HepG2 (cell line): Measurements from ENCODE around the gene SEPHS2. TPM values are rescaled to one million over a fixed set of nuclear protein-coding genes. Genes with fewer than 3 reads are reported as not detected.

Experiments
- ADNP ChIP-seq: sonication (generic); formaldehyde crosslinking; IDR thresholded peaks from 2 replicates; pipeline ENCODE4 v1.4.0; 2020; ENCODE audit warnings: missing genetic modification reagents
- FOXK2 ChIP-seq: fragments of 450-650 bp; IDR thresholded peaks from 2 replicates; pipeline ENCODE4 v1.6.1; 2016
- HDAC6 ChIP-seq: fragments of 200-600 bp; sonication (generic); IDR thresholded peaks from 2 replicates; pipeline ENCODE4 v1.7.0; 2017; ENCODE audit warnings: mild to moderate bottlenecking, antibody characterized with exemption, low read length, low read depth
- KAT2B ChIP-seq: fragments of 150-350 bp; IDR thresholded peaks from 2 replicates; pipeline ENCODE4 v1.6.1; 2014; ENCODE audit warnings: low read depth, low read length, borderline replicate concordance
- KLF13 ChIP-seq: sonication (generic); formaldehyde crosslinking; IDR thresholded peaks from 2 replicates; pipeline ENCODE4 v1.4.0; 2020; ENCODE audit warnings: mild to moderate bottlenecking, missing genetic modification reagents
- KMT2B ChIP-seq: IDR thresholded peaks from 2 replicates; pipeline ENCODE4 v1.6.1; 2016; ENCODE audit warnings: missing genetic modification reagents, missing compliant biosample characterization
- MLXIP ChIP-seq: sonication (generic); formaldehyde crosslinking; IDR thresholded peaks from 2 replicates; pipeline ENCODE4 v1.9.0; 2021; ENCODE audit warnings: missing genetic modification reagents, borderline replicate concordance
- MTA1 ChIP-seq: sonication (generic); formaldehyde crosslinking; IDR thresholded peaks from 2 replicates; pipeline ENCODE4 v1.4.0; 2020; ENCODE audit warnings: missing genetic modification reagents, mild to moderate bottlenecking, borderline replicate concordance
- NFATC3 ChIP-seq: sonication (generic); formaldehyde crosslinking; IDR thresholded peaks from 2 replicates; pipeline ENCODE4 v1.5.1; 2020; ENCODE audit warnings: mild to moderate bottlenecking, missing genetic modification reagents
- ONECUT2 ChIP-seq: sonication (generic); formaldehyde crosslinking; IDR thresholded peaks from 2 replicates; pipeline ENCODE4 v1.4.0; 2020; ENCODE audit warnings: missing genetic modification reagents
- PCBP2 ChIP-seq: fragments of 200-400 bp; formaldehyde crosslinking; optimal IDR thresholded peaks from 2 replicates; pipeline ENCODE3; 2018; ENCODE audit warnings: low read length, low read depth; ENCODE audit not compliant: poor library complexity, severe bottlenecking
- REL ChIP-seq: sonication (generic); formaldehyde crosslinking; conservative IDR thresholded peaks from 2 replicates; pipeline ENCODE4 v1.8.0; 2022; ENCODE audit warnings: mild to moderate bottlenecking, missing genetic modification reagents, moderate library complexity
- SUZ12 ChIP-seq: fragments of 150-350 bp; IDR thresholded peaks from 2 replicates; pipeline ENCODE4 v1.6.1; 2014; ENCODE audit warnings: low read depth, low read length
- TBP ChIP-seq: sonication (generic); formaldehyde crosslinking; IDR thresholded peaks from 2 replicates; pipeline ENCODE4 v1.5.0; 2020; ENCODE audit warnings: missing genetic modification reagents
- THRA ChIP-seq: sonication (generic); formaldehyde crosslinking; IDR thresholded peaks from 2 replicates; pipeline ENCODE4 v1.4.0; 2020; ENCODE audit warnings: missing genetic modification reagents, borderline replicate concordance
- TRIM24 ChIP-seq: sonication (generic); formaldehyde crosslinking; IDR thresholded peaks from 2 replicates; pipeline ENCODE4 v1.8.0; 2022; ENCODE audit warnings: mild to moderate bottlenecking, missing genetic modification reagents
- ZNF180 ChIP-seq: sonication (generic); formaldehyde crosslinking; IDR thresholded peaks from 2 replicates; pipeline ENCODE4 v1.4.0; 2020; ENCODE audit warnings: low read depth, missing genetic modification reagents, borderline replicate concordance
- ZNF331 ChIP-seq: sonication (generic); formaldehyde crosslinking; IDR thresholded peaks from 2 replicates; pipeline ENCODE4 v1.4.0; 2020; ENCODE audit warnings: missing genetic modification reagents
- ZNF484 ChIP-seq: sonication (generic); formaldehyde crosslinking; IDR thresholded peaks from 2 replicates; pipeline ENCODE4 v1.5.1; 2020; ENCODE audit warnings: mild to moderate bottlenecking, low read depth, missing genetic modification reagents, borderline replicate concordance
- ZNF674 ChIP-seq: sonication (generic); formaldehyde crosslinking; IDR thresholded peaks from 2 replicates; pipeline ENCODE4 v1.5.0; 2020; ENCODE audit warnings: low read depth, mild to moderate bottlenecking, missing genetic modification reagents
- ZNF768 ChIP-seq: sonication (generic); formaldehyde crosslinking; IDR thresholded peaks from 2 replicates; pipeline ENCODE4 v1.4.0; 2020; ENCODE audit warnings: missing genetic modification reagents
- ZNF792 ChIP-seq: IDR thresholded peaks from 2 replicates; pipeline ENCODE4 v1.6.1; 2016
- polyA plus RNA-seq, 8 experiments: library from polyadenylated mRNA; depleted of rRNA in 3 of 8; stranded (reverse) in 7 of 8; unstranded in 1 of 8; fragments of >200 nt; fragmentation: Illumina TruSeq in 4 of 8; extraction: Trizol in 4 of 8; gene quantifications; 2 replicates each; pipeline versions ENCODE4 v1.2.1 to v1.2.3, GENCODE V29; 2011 to 2016; ENCODE audit warnings: low read depth in 4 of 8, missing spikeins in 1 of 8, mixed read lengths in 1 of 8; ENCODE audit not compliant: insufficient read depth in 1 of 8
- total RNA-seq, 5 experiments: library from RNA; depleted of rRNA; stranded (reverse); fragments of >200 nt; fragmentation: Illumina TruSeq; extraction: Trizol; gene quantifications; 2 replicates each; pipeline ENCODE4 v1.2.3, GENCODE V29; 2016; ENCODE audit warnings: low read depth in 1 of 5
- TF ChIP-seq, protein P1 (sequence below), 2 experiments: sonication (generic) in 1 of 2; formaldehyde crosslinking in 1 of 2; IDR thresholded peaks; 2 replicates each; pipeline versions ENCODE4 v1.4.0 to v1.6.1; 2016 to 2020; ENCODE audit warnings: borderline replicate concordance in 1 of 2, low read depth in 1 of 2, mild to moderate bottlenecking in 1 of 2, missing genetic modification reagents in 1 of 2

SEPHS2 gene
- total and polyA plus RNA-seq, 2 of the 13 experiments (the other 11 are each of a cell fraction or from before 2014, with no cell fraction given), result 20.7 to 127 TPM

DNA sequence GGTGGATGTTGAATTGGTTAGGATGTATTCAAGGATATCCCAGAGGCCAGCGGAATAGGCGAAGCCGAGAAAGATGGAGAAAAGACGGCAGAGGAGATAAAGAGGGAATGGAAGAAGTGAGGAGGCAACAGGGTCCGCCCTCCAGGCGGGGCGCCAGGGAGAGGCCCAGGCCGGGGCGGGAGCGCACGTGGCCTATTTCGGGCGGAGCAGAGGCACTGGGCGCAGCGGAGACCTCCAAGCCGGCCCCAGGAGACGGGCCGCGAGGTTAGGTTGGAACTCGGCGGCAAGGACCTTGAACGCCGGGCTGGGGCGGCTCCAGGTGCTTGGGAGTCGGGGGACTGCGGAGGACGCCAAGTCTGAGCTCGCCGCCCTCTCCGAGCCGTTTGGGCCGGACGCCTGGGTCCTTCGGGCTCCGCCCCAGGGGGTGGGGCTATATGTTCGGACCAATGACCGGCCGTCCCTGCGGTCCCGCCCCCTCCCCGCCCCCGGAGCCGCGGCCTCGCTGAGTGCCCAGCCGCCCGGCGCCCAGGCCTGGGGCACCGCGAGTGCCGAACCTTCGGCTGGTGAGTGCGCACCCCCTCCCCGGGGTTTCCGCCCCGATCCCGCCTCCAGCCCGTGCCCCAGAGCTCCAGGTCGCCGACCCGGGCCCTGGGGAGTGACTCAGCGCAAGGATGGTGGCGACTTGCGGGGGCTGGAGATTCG lies 38.4 kb downstream of the SEPHS2 start, which contains the start of gene ZNF771 (continued):
- TF ChIP-seq ZNF180 (CRISPR knock-in tag) (no peak), THRA (CRISPR knock-in tag) (peak; percentile 68), FOXK2 (peak; percentile 20; the same call in 1 of the 2 replicates), NFATC3 (peak; percentile 50; the same call in 1 of the 2 replicates), HDAC6 (no peak), KMT2B (CRISPR knock-in tag) (peak; percentile 75), REL (CRISPR knock-in tag) (no peak), MTA1 (CRISPR knock-in tag) (peak; percentile 79), KLF13 (CRISPR knock-in tag) (peak; percentile 52; the same call in 1 of the 2 replicates), ZNF768 (CRISPR knock-in tag) (peak; percentile 77; the same call in 1 of the 2 replicates), TRIM24 (no peak), ZNF484 (CRISPR knock-in tag) (no peak), ZNF792 (CRISPR knock-in tag) (0 out of 2 replicates have a peak, but pooled peaks have one; percentile 27), KAT2B (no peak), TBP (CRISPR knock-in tag) (no peak), PCBP2 (no peak), ZNF331 (CRISPR knock-in tag) (peak; percentile 74), ONECUT2 (CRISPR knock-in tag) (no peak), ZNF674 (peak; percentile 88; the same call in 1 of the 2 replicates), SUZ12 (no peak), MLXIP (CRISPR knock-in tag) (no peak), ADNP (CRISPR knock-in tag) (no peak)
- TF ChIP-seq, protein P1, sequence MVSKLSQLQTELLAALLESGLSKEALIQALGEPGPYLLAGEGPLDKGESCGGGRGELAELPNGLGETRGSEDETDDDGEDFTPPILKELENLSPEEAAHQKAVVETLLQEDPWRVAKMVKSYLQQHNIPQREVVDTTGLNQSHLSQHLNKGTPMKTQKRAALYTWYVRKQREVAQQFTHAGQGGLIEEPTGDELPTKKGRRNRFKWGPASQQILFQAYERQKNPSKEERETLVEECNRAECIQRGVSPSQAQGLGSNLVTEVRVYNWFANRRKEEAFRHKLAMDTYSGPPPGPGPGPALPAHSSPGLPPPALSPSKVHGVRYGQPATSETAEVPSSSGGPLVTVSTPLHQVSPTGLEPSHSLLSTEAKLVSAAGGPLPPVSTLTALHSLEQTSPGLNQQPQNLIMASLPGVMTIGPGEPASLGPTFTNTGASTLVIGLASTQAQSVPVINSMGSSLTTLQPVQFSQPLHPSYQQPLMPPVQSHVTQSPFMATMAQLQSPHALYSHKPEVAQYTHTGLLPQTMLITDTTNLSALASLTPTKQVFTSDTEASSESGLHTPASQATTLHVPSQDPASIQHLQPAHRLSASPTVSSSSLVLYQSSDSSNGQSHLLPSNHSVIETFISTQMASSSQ (IDR thresholded peaks at IDR 0.05; ENCODE audit: low read depth), result no peak
- TF ChIP-seq, protein P1 (CRISPR knock-in tag; IDR thresholded peaks at IDR 0.05; ENCODE audit: borderline replicate concordance), result peak; percentile 70; the same call in 1 of the 2 replicates
